A549 treated with DMSO at 1 μM for 4 hours (cell line): ENCODE results near the gene MRPL2. TPM values are rescaled to one million over a fixed set of nuclear protein-coding genes. Genes with fewer than 3 reads are reported as not detected.

ENCODE experiments used
- total RNA-seq: library from RNA; stranded (reverse); fragments of 200-300 nt; extraction: Qiagen RNA extraction; gene quantifications from 5 replicates; pipeline ENCODE4 v1.2.3, GENCODE V29; 2022; ENCODE audit warnings: low read depth

MRPL2 gene
- total RNA-seq: 50.9 to 60.3 TPM (median 57.7 TPM) in 5 replicates

GRCh38 chr6:43059168-43060033, at the start of gene MRPL2, which contains the start of gene KLC4:
TSS of gene MRPL2 (minus strand) at chr6:43059434. CDS start at chr6:43059381, 53 bp downstream.
TSS of gene KLC4 (plus strand) at chr6:43059631. CDS start at chr6:43061336, 1,705 bp downstream.

GRCh38 chr6:43075670-43076463, 16.6 kb upstream of the MRPL2 start, which contains the start of gene PTK7:
TSS of gene PTK7 (plus strand) at chr6:43076314. CDS start at chr6:43076489, 175 bp downstream.

GRCh38 chr6:43053545-43054205, 5.6 kb downstream of the MRPL2 start, which contains the start of gene CUL7:
TSS of gene CUL7 (minus strand) at chr6:43053851. CDS start at chr6:43052788, 1,063 bp downstream.

GRCh38 chr6:43021270-43022047, 37.8 kb downstream of the MRPL2 start, which contains the start of gene RRP36:
TSS of gene RRP36 (plus strand) at chr6:43021623. CDS start at chr6:43021655, 32 bp downstream.

GRCh38 chr6:43013843-43014433, 45.3 kb downstream of the MRPL2 start, which contains the start of the genes KLHDC3 and MEA1:
TSS of gene KLHDC3 (plus strand) at chr6:43014249. CDS start at chr6:43017193, 2,944 bp downstream.
TSS of gene MEA1 (minus strand) at chr6:43013946. CDS start at chr6:43013813, 133 bp downstream.

Other genes with a start within 250 kb of the MRPL2 start
- 73.7 to 96.5 TPM (median 78.0 TPM) in 5 replicates for gene RPL7L1, start 179.8 kb downstream of the MRPL2 start, total RNA-seq
- gene PTCRA, start 143.4 kb downstream of the MRPL2 start, total RNA-seq: not detected in 5 replicates
- 38.7 to 45.4 TPM (median 43.4 TPM) in 5 replicates for gene CNPY3, start 130.0 kb downstream of the MRPL2 start, total RNA-seq
- gene GNMT, start 98.7 kb downstream of the MRPL2 start, total RNA-seq: 0.09 to 0.19 TPM (median 0.14 TPM) in 4 of 5 replicates, not detected in the other
- gene PEX6, start 80.3 kb downstream of the MRPL2 start, total RNA-seq: 5.5 to 10.5 TPM (median 9.6 TPM) in 5 replicates
- 25.2 to 30.8 TPM (median 27.0 TPM) in 5 replicates for gene PPP2R5D, start 74.9 kb downstream of the MRPL2 start, total RNA-seq
- 84.5 to 98.0 TPM (median 96.9 TPM) in 5 replicates for gene MEA1, start 45.5 kb downstream of the MRPL2 start, total RNA-seq
- gene KLHDC3, start 45.2 kb downstream of the MRPL2 start, total RNA-seq: 27.9 to 32.8 TPM (median 29.8 TPM) in 5 replicates
- gene RRP36, start 37.8 kb downstream of the MRPL2 start, total RNA-seq: 69.0 to 76.3 TPM (median 74.7 TPM) in 5 replicates
- gene CUL7, start 5.6 kb downstream of the MRPL2 start, total RNA-seq: 7.3 to 8.5 TPM (median 7.6 TPM) in 5 replicates
- 7.1 to 8.7 TPM (median 7.6 TPM) in 5 replicates for gene KLC4, start 197 bp upstream of the MRPL2 start, total RNA-seq
- gene PTK7, start 16.9 kb upstream of the MRPL2 start, total RNA-seq: 4.3 to 5.8 TPM (median 4.9 TPM) in 5 replicates
- 15.0 to 18.1 TPM (median 17.4 TPM) in 5 replicates for gene SRF, start 111.8 kb upstream of the MRPL2 start, total RNA-seq
- gene CUL9, start 122.8 kb upstream of the MRPL2 start, total RNA-seq: 5.4 to 10.4 TPM (median 9.7 TPM) in 5 replicates
- gene DNPH1, start 170.0 kb upstream of the MRPL2 start, total RNA-seq: 74.5 to 96.8 TPM (median 85.9 TPM) in 5 replicates
- gene TTBK1, start 184.0 kb upstream of the MRPL2 start, total RNA-seq: 0.03 to 0.09 TPM (median 0.06 TPM) in 4 of 5 replicates, not detected in the other
- gene SLC22A7, start 238.8 kb upstream of the MRPL2 start, total RNA-seq: not detected in 5 replicates
- 0.45 to 0.83 TPM (median 0.58 TPM) in 5 replicates for gene CRIP3, start 249.4 kb upstream of the MRPL2 start, total RNA-seq